Tibial nerve (tissue), 4 donors: ENCODE measurements around the gene PCSK7. TPM values are rescaled to one million over a fixed set of nuclear protein-coding genes. Genes with fewer than 3 reads are reported as not detected.
A peak's percentile ranks its signal among the peaks of the same experiment; 100 is the strongest.

ENCODE experiments used
- DNase-seq, 2 donors: peaks; one replicate each; pipeline ENCODE4 v3.0.0-alpha.2; 2019; ENCODE audit warnings: low spot score in 2 of 2
- H3K27ac ChIP-seq, 4 donors: fragments of 200-600 bp; sonication (generic) in 3 of 4; one replicate each; pipeline ENCODE4 v1.5.1; 2017 to 2019; ENCODE audit warnings: mild to moderate bottlenecking in 1 of 4
- H3K27me3 ChIP-seq, 2 donors: fragments of 200-600 bp; sonication (generic) in 1 of 2; one replicate each; pipeline versions ENCODE4 v1.5.1 to v1.6.0; 2017 to 2019
- H3K36me3 ChIP-seq, 3 donors: fragments of 200-600 bp; sonication (generic); one replicate each; pipeline ENCODE4 v1.5.1; 2018 to 2019
- H3K4me1 ChIP-seq, 4 donors: fragments of 200-600 bp; sonication (generic) in 3 of 4; one replicate each; pipeline ENCODE4 v1.5.1; 2017 to 2019
- H3K4me3 ChIP-seq, 4 donors: fragments of 200-600 bp; sonication (generic) in 3 of 4; one replicate each; pipeline ENCODE4 v1.5.1; 2017 to 2019; ENCODE audit warnings: mild to moderate bottlenecking in 1 of 4, moderate library complexity in 1 of 4
- H3K9me3 ChIP-seq, 4 donors: fragments of 200-600 bp; sonication (generic) in 3 of 4; one replicate each; pipeline ENCODE4 v1.5.1; 2017 to 2019
- CTCF ChIP-seq, 5 experiments: fragments of 200-600 bp in 3 of 5; fragments of 450-650 bp in 2 of 5; sonication (generic) in 3 of 5; IDR thresholded peaks; one replicate each; pipeline ENCODE4 v1.5.1; 2016 to 2019; ENCODE audit warnings: antibody characterized with exemption in 5 of 5, mild to moderate bottlenecking in 3 of 5, moderate library complexity in 2 of 5
- EP300 ChIP-seq, 2 donors: sonication (generic); formaldehyde crosslinking; IDR thresholded peaks; one replicate each; pipeline ENCODE4 v1.6.1; 2017; ENCODE audit warnings: antibody characterized with exemption in 2 of 2, mild to moderate bottlenecking in 1 of 2
- POLR2A ChIP-seq, 2 donors: fragments of 450-650 bp; IDR thresholded peaks; one replicate each; pipeline ENCODE4 v1.6.1; 2017; ENCODE audit warnings: antibody characterized with exemption in 2 of 2, mild to moderate bottlenecking in 2 of 2, moderate library complexity in 2 of 2
- WGBS, 2 donors: methylation state at CpG; one replicate each; pipeline ENCODE4 v1.1.5; 2018; 5-methylcytosine and 5-hydroxymethylcytosine counted together
- total RNA-seq, 4 donors: library from RNA; depleted of rRNA; stranded (reverse); fragments of >200 nt; gene quantifications; one replicate each; pipeline ENCODE4 v1.1.0, GENCODE V29; 2016

The PCSK7 gene
- total RNA-seq, 4 donors from 2014 or later: 45.4 to 94.5 (median 71.6) TPM

- H3K9me3 ChIP-seq: no peaks in the 10 kb centered on the region
- H3K27me3 ChIP-seq: no peaks in the 10 kb centered on the region
- DNase-seq: no peak
- H3K4me3 ChIP-seq: no peak overlapping the region
- peaks cover 0 to 66% (median 28%) of the 10 kb centered on the region in 4 donors for H3K4me1 ChIP-seq
- H3K36me3 ChIP-seq: peaks cover 0 to 64% (median 19%) of the 10 kb centered on the region in 3 donors
- H3K27ac ChIP-seq: no peak overlapping the region
- 64 to 67% methylated on average over 19 of the region's 19 CpGs for WGBS, 2 donors
- TF ChIP-seq CTCF (IDR thresholded peaks at IDR 0.05): peak; percentile 65 to 91 (median 70)
- TF ChIP-seq EP300 (IDR thresholded peaks at IDR 0.05): peak in 1 of 2 donors; percentile 33
- no peak for TF ChIP-seq POLR2A (IDR thresholded peaks at IDR 0.05)
Observed at GRCh38 chr11:117226388-117227385, 5.2 kb downstream of the PCSK7 start.

- Histone ChIP-seq H3K9me3 (no peaks in the 10 kb centered on the region), H3K27ac (peak overlapping the region in 2 of 4 donors; percentile 82 to 93), H3K27me3 (no peaks in the 10 kb centered on the region), H3K4me1 (peaks cover 0 to 67% (median 30%) of the 10 kb centered on the region in 4 donors), H3K4me3 (no peak overlapping the region), H3K36me3 (peaks cover 0 to 64% (median 19%) of the 10 kb centered on the region in 3 donors)
- 89 to 93% methylated on average over 9 of the region's 9 CpGs for WGBS, 2 donors
- no peak for DNase-seq
- TF ChIP-seq POLR2A (IDR thresholded peaks at IDR 0.05): no peak
- no peak for TF ChIP-seq EP300 (IDR thresholded peaks at IDR 0.05)
- no peak for TF ChIP-seq CTCF (IDR thresholded peaks at IDR 0.05)
Observed at GRCh38 chr11:117225553-117226170, 6.2 kb downstream of the PCSK7 start.

GRCh38 chr11:117223741-117224689 is 7.9 kb downstream of the PCSK7 start:
- H3K36me3 ChIP-seq: peaks cover 0 to 61% (median 21%) of the 10 kb centered on the region in 3 donors
- 76% methylated on average over 17 of the region's 17 CpGs for WGBS, 2 donors
- TF ChIP-seq POLR2A (IDR thresholded peaks at IDR 0.05) (no peak), CTCF (IDR thresholded peaks at IDR 0.05) (no peak), EP300 (IDR thresholded peaks at IDR 0.05) (no peak)
- no peak overlapping the region for H3K4me3 ChIP-seq
- no peaks in the 10 kb centered on the region for H3K27me3 ChIP-seq
- H3K4me1 ChIP-seq: peaks cover 10 to 69% (median 38%) of the 10 kb centered on the region in 4 donors
- H3K9me3 ChIP-seq: no peaks in the 10 kb centered on the region
- peak overlapping the region; percentile 75 to 93 (median 87) for H3K27ac ChIP-seq
- DNase-seq: no peak

GRCh38 chr11:117222991-117223740 is 8.7 kb downstream of the PCSK7 start:
- Histone ChIP-seq H3K9me3 (no peaks in the 10 kb centered on the region), H3K36me3 (peaks cover 0 to 61% (median 22%) of the 10 kb centered on the region in 3 donors), H3K4me3 (no peak overlapping the region), H3K4me1 (peaks cover 10 to 77% (median 41%) of the 10 kb centered on the region in 4 donors), H3K27ac (peak overlapping the region; percentile 75 to 93 (median 87)), H3K27me3 (no peaks in the 10 kb centered on the region)
- 87 to 93% methylated on average over 14 of the region's 14 CpGs for WGBS, 2 donors
- DNase-seq: no peak
- no peak for TF ChIP-seq POLR2A (IDR thresholded peaks at IDR 0.05)
- TF ChIP-seq EP300 (IDR thresholded peaks at IDR 0.05): no peak
- no peak for TF ChIP-seq CTCF (IDR thresholded peaks at IDR 0.05)
